B cell (primary cell): ENCODE measurements around the gene CBX7. TPM values are rescaled to one million over a fixed set of nuclear protein-coding genes. Genes with fewer than 3 reads are reported as not detected.

Experiments used
- ATAC-seq: fragments of 200-7000 bp; cut with Tn5 transposase; one replicate; pipeline ENCODE4 v1.10.0; 2021; ENCODE audit warnings: low read depth, mild to moderate bottlenecking, moderate number of reproducible peaks, moderate library complexity
- CTCF ChIA-PET: fragments of 350-600 bp; sonication (Branson Sonifier 250); formaldehyde crosslinking; loops from one replicate; lab custom pipeline; 2021; ENCODE audit warnings: antibody characterized with exemption, inconsistent platforms; lab: Charles Lee
- POLR2A ChIA-PET: fragments of 350-600 bp; sonication (Branson Sonifier 250); formaldehyde crosslinking; loops from one replicate; lab custom pipeline; 2021; ENCODE audit warnings: antibody characterized with exemption; lab: Charles Lee
- DNase-seq: peaks from one replicate; pipeline ENCODE4 v3.0.0; 2013
- H2AFZ ChIP-seq: 2 replicates; pipeline ENCODE4 v1.6.1; 2012; ENCODE audit warnings: mild to moderate bottlenecking, low read depth, low read length; ENCODE audit not compliant: insufficient read depth, poor library complexity, severe bottlenecking
- H3K27ac ChIP-seq, 2 donors: 1 replicate in 1 of 2; 2 replicates in 1 of 2; pipeline ENCODE4 v1.5.1; 2012 to 2013; ENCODE audit warnings: low read length in 2 of 2, mild to moderate bottlenecking in 2 of 2, moderate library complexity in 1 of 2
- H3K27me3 ChIP-seq, 4 experiments: fragments of 200-600 bp in 1 of 4; sonication (generic) in 1 of 4; replicated peaks in 1 of 4; 1 replicate in 2 of 4; 2 replicates in 2 of 4; pipeline versions ENCODE4 v1.6.1 to v1.7.0; 2013 to 2016; ENCODE audit warnings: low read length in 3 of 4, mild to moderate bottlenecking in 2 of 4, mixed read lengths in 1 of 4, moderate library complexity in 1 of 4; ENCODE audit not compliant: insufficient read depth in 4 of 4, control insufficient read depth in 3 of 4; ENCODE audit errors: control extremely low read depth in 1 of 4
- H3K36me3 ChIP-seq, 2 experiments: replicated peaks in 1 of 2; 1 replicate in 1 of 2; 2 replicates in 1 of 2; pipeline versions ENCODE4 v1.6.1 to v1.7.1; 2013; ENCODE audit warnings: low read length in 1 of 2; ENCODE audit not compliant: insufficient read depth in 2 of 2, control insufficient read depth in 1 of 2; ENCODE audit errors: control extremely low read depth in 1 of 2, extremely low read depth in 1 of 2
- H3K4me1 ChIP-seq, 2 donors: fragments of 200-600 bp in 1 of 2; sonication (generic) in 1 of 2; 1 replicate in 1 of 2; 2 replicates in 1 of 2; pipeline versions ENCODE4 v1.5.1 to v1.6.1; 2013 to 2017; ENCODE audit warnings: low read length in 2 of 2; ENCODE audit not compliant: control insufficient read depth in 2 of 2, insufficient read depth in 2 of 2
- H3K4me2 ChIP-seq: replicated peaks from 2 replicates; pipeline ENCODE3; 2012; ENCODE audit warnings: mild to moderate bottlenecking, low read depth, low read length; ENCODE audit not compliant: poor library complexity, severe bottlenecking
- H3K4me3 ChIP-seq, 5 experiments: fragments of 200-600 bp in 1 of 5; sonication (generic) in 1 of 5; 1 replicate in 3 of 5; 2 replicates in 2 of 5; pipeline versions ENCODE4 v1.5.1 to v1.7.0; 2011 to 2016; ENCODE audit warnings: low read length in 4 of 5, mild to moderate bottlenecking in 4 of 5, low read depth in 2 of 5, control low read depth in 1 of 5, moderate library complexity in 1 of 5; ENCODE audit not compliant: insufficient read depth in 1 of 5; ENCODE audit errors: control extremely low read depth in 1 of 5, extremely low read depth in 1 of 5
- H3K79me2 ChIP-seq: fragments of 200-600 bp; sonication (generic); one replicate; pipeline ENCODE4 v1.6.0; 2016; ENCODE audit warnings: low read length; ENCODE audit not compliant: control insufficient read depth, insufficient read depth
- H3K9ac ChIP-seq: fragments of 200-600 bp; sonication (generic); 2 replicates; pipeline ENCODE4 v1.6.1; 2017; ENCODE audit warnings: mild to moderate bottlenecking, low read length, moderate library complexity
- H3K9me3 ChIP-seq, 3 donors: one replicate each; pipeline versions ENCODE4 v1.6.1 to v1.7.1; 2013; ENCODE audit warnings: low read length in 2 of 3; ENCODE audit not compliant: control insufficient read depth in 2 of 3, insufficient read depth in 1 of 3; ENCODE audit errors: control extremely low read depth in 1 of 3
- H4K20me1 ChIP-seq: 2 replicates; pipeline ENCODE4 v1.6.0; 2012; ENCODE audit warnings: mild to moderate bottlenecking, low read length; ENCODE audit not compliant: insufficient read depth, control insufficient read depth, poor library complexity, severe bottlenecking
- H3K27ac Mint-ChIP-seq: one replicate; pipeline ENCODE4 v1.8.0; 2021; ENCODE audit warnings: mixed read lengths
- H3K27me3 Mint-ChIP-seq: one replicate; pipeline ENCODE4 v1.8.0; 2021; ENCODE audit warnings: mixed read lengths
- H3K4me1 Mint-ChIP-seq: one replicate; pipeline ENCODE4 v1.8.0; 2021; ENCODE audit warnings: mixed read lengths
- H3K4me3 Mint-ChIP-seq: one replicate; pipeline ENCODE4 v1.8.0; 2021; ENCODE audit warnings: mixed read lengths
- H3K9me3 Mint-ChIP-seq: one replicate; pipeline ENCODE4 v1.8.0; 2022; ENCODE audit warnings: mixed read lengths; ENCODE audit not compliant: insufficient read depth
- CTCF ChIP-seq: fragments of 200-600 bp; IDR thresholded peaks from one replicate; pipeline ENCODE4 v1.8.0; 2022; ENCODE audit warnings: antibody characterized with exemption, mild to moderate bottlenecking
- EZH2 ChIP-seq: IDR thresholded peaks from 2 replicates; pipeline ENCODE4 v1.6.1; 2012; ENCODE audit warnings: borderline replicate concordance, low read depth, mild to moderate bottlenecking, moderate library complexity, low read length; ENCODE audit not compliant: insufficient read depth, poor library complexity, severe bottlenecking
- WGBS: methylation state at CpG from one replicate; pipeline ENCODE4 v1.1.5; 2013; ENCODE audit warnings: missing lambda C conversion rate; ENCODE audit not compliant: insufficient coverage; 5-methylcytosine and 5-hydroxymethylcytosine counted together
- intact Hi-C: fragments of 100-400 bp; cut with micrococcal nuclease; formaldehyde crosslinking; loops from one replicate; pipeline ENCODE4 v1.10.0; 2022
- polyA plus RNA-seq: library from polyadenylated mRNA; depleted of rRNA; stranded (reverse); fragments of >200 nt; gene quantifications from 2 replicates; pipeline ENCODE4 v1.2.3, GENCODE V29; 2012
- total RNA-seq, 2 donors: library from RNA; stranded (reverse); fragments of 120-200 nt in 1 of 2; gene quantifications; 1 replicate in 1 of 2; 2 replicates in 1 of 2; pipeline versions ENCODE4 v1.2.3 to v1.2.4, GENCODE V29; 2013 to 2022

The CBX7 gene
- total and polyA plus RNA-seq, 2 donors (not counting 1 experiment from before 2014, with no cell fraction given) = 83.6 to 141 TPM

GRCh38 chr22:39130152-39130704, 22.3 kb downstream of the CBX7 start:
- Mint-ChIP-seq H3K27me3 (no peaks in the 10 kb centered on the region), H3K4me3 (no peak overlapping the region), H3K9me3 (no peaks in the 10 kb centered on the region), H3K4me1 (no peaks in the 10 kb centered on the region), H3K27ac (no peak overlapping the region)
- H3K9me3 ChIP-seq = peaks cover 0 to 4% (median 0%) of the 10 kb centered on the region in 3 donors
- no peak overlapping the region for H3K4me2 ChIP-seq
- H3K79me2 ChIP-seq = no peaks in the 10 kb centered on the region
- ATAC-seq (no peak), DNase-seq (no peak)
- intact Hi-C loops = no loop called here
- WGBS = 93% methylated on average over 8 of the region's 8 CpGs
- no peak overlapping the region for H2AFZ ChIP-seq
- no peaks in the 10 kb centered on the region for H3K27me3 ChIP-seq
- H3K36me3 ChIP-seq = peaks cover 0 to 25% of the 10 kb centered on the region in 2 experiments
- H3K9ac ChIP-seq = no peak overlapping the region
- ChIA-PET CTCF (no interaction called here), POLR2A (no interaction called here)
- H3K27ac ChIP-seq = no peak overlapping the region
- peaks cover 34% of the 10 kb centered on the region for H4K20me1 ChIP-seq
- TF ChIP-seq CTCF (no peak), EZH2 (no peak)
- no peak overlapping the region for H3K4me3 ChIP-seq
- H3K4me1 ChIP-seq = no peaks in the 10 kb centered on the region

GRCh38 chr22:39129746-39130145, 22.7 kb downstream of the CBX7 start:
- Mint-ChIP-seq H3K27me3 (no peaks in the 10 kb centered on the region), H3K27ac (no peak overlapping the region), H3K4me1 (no peaks in the 10 kb centered on the region), H3K9me3 (no peaks in the 10 kb centered on the region), H3K4me3 (no peak overlapping the region)
- Histone ChIP-seq H3K27me3 (no peaks in the 10 kb centered on the region), H3K4me3 (no peak overlapping the region), H4K20me1 (peaks cover 30% of the 10 kb centered on the region), H2AFZ (no peak overlapping the region), H3K36me3 (peaks cover 0 to 25% of the 10 kb centered on the region in 2 experiments), H3K79me2 (no peaks in the 10 kb centered on the region), H3K4me1 (no peaks in the 10 kb centered on the region), H3K9me3 (peaks cover 0 to 4% (median 0%) of the 10 kb centered on the region in 3 donors), H3K27ac (no peak overlapping the region), H3K9ac (no peak overlapping the region), H3K4me2 (no peak overlapping the region)
- ATAC-seq (no peak), DNase-seq (no peak)
- WGBS = 91% methylated on average over 9 of the region's 9 CpGs
- ChIA-PET CTCF (no interaction called here), POLR2A (no interaction called here)
- intact Hi-C loops = no loop called here
- no peak for TF ChIP-seq CTCF
- TF ChIP-seq EZH2 = no peak
